Astrocyte of the spinal cord (primary cell): ENCODE measurements around the gene SLC25A26.

Experiments
- DNase-seq: peaks from one replicate; pipeline ENCODE4 v3.0.0; 2011; ENCODE audit warnings: low read depth, low spot score
- H3K4me3 ChIP-seq: 2 replicates; pipeline ENCODE4 v1.5.1; 2011; ENCODE audit warnings: low read depth, mild to moderate bottlenecking, low read length, moderate library complexity
- in situ Hi-C: cut with HindIII; loops from 2 replicates; pipeline ENCODE4 v1.10.0; 2017; ENCODE audit warnings: low sequenced_read_pairs
- TF ChIP-seq, protein P1 (sequence below): IDR thresholded peaks from 2 replicates; pipeline ENCODE4 v1.5.1; 2012; ENCODE audit warnings: low read depth, mild to moderate bottlenecking, low read length, inconsistent platforms

Gene SLC25A26

DNA sequence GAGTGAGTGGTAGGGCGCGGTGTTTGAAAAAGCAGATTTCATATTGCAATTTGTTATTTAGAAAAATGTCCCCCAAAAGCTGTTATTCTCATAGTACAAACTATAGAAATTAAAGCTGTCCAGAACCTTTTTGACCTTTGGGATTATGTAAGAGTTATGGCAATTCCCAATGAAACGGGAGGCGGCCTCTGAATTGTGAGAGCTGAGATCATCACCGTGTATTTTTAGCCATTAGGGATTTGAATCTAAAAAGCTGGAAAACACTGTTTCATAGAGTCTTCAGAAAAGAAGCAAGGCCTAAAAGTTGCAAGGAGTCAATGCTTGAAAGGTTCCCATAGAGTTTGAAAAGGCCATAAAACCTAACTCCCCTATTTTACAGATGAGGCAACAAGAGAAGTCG lies 38.6 kb upstream of the SLC25A26 start:
- no peak for DNase-seq
- H3K4me3 ChIP-seq: no peak overlapping the region
- in situ Hi-C loops: no loop called here
- TF ChIP-seq, protein P1, sequence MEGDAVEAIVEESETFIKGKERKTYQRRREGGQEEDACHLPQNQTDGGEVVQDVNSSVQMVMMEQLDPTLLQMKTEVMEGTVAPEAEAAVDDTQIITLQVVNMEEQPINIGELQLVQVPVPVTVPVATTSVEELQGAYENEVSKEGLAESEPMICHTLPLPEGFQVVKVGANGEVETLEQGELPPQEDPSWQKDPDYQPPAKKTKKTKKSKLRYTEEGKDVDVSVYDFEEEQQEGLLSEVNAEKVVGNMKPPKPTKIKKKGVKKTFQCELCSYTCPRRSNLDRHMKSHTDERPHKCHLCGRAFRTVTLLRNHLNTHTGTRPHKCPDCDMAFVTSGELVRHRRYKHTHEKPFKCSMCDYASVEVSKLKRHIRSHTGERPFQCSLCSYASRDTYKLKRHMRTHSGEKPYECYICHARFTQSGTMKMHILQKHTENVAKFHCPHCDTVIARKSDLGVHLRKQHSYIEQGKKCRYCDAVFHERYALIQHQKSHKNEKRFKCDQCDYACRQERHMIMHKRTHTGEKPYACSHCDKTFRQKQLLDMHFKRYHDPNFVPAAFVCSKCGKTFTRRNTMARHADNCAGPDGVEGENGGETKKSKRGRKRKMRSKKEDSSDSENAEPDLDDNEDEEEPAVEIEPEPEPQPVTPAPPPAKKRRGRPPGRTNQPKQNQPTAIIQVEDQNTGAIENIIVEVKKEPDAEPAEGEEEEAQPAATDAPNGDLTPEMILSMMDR: no peak

DNA sequence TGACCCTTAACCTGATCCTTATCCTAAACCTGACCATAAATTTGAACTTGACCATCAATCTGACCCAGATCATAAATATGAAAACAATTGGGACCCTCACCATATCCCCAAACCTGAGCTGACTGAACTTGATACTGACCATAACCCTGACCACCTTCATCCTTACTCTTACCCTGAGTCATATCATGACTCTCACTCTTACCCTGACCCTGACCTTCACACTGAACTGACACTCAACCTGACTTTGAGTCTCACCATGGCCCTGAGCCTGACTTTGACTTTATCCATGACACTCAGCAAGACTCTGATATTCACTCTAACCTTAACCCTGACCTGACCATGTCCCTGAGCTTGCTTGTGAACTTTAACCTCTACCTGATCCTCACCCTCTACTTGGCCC lies 34.3 kb upstream of the SLC25A26 start:
- TF ChIP-seq, protein P1: no peak
- H3K4me3 ChIP-seq: no peak overlapping the region
- DNase-seq: no peak
- in situ Hi-C loops: no loop called here

DNA sequence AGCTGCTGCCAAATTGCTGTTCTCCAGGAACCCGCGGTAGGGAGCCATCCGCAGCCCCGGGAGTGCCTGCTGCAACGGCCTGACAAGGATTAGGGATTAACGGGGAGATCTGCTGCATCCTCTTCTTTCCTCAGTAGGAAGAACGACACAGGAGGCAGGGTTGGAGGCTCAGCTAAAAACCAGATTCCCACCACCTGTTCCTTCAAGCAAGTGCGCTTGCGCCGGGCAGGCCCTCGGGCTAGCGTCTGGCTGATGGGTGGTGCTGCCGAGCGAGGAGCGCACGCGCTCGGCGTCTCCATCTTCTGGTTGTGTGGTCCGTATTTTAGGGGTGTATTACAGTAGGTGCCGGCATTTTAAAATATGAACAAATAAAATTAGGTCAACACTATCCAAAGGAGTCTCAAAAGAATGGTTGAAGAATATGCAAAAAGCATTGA lies 25.4 kb upstream of the SLC25A26 start:
- H3K4me3 ChIP-seq: peak overlapping the region; percentile 26
- DNase-seq: peak; percentile 41
- TF ChIP-seq, protein P1: peak; percentile 50
- in situ Hi-C loops: no loop called here

DNA sequence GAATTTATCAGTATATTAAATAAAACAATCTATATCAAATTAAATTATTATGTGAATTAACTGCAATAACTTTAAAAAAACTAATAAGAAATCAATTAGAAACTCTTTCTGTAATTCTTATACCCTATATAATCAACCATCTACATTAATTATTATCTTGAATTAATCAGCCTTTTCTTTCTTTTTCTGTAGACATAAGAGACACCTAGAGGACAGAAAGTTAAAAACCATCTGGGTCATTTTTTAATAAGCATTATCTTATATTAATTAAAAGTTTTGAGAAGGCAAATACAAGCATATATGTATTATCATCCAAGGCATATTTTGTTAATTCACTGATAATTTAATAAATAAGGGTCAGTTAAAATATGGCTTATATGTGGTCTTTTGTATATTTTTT lies 24.2 kb upstream of the SLC25A26 start:
- TF ChIP-seq, protein P1: peak; percentile 23
- in situ Hi-C loops: no loop called here
- no peak overlapping the region for H3K4me3 ChIP-seq
- DNase-seq: peak; percentile 6

DNA sequence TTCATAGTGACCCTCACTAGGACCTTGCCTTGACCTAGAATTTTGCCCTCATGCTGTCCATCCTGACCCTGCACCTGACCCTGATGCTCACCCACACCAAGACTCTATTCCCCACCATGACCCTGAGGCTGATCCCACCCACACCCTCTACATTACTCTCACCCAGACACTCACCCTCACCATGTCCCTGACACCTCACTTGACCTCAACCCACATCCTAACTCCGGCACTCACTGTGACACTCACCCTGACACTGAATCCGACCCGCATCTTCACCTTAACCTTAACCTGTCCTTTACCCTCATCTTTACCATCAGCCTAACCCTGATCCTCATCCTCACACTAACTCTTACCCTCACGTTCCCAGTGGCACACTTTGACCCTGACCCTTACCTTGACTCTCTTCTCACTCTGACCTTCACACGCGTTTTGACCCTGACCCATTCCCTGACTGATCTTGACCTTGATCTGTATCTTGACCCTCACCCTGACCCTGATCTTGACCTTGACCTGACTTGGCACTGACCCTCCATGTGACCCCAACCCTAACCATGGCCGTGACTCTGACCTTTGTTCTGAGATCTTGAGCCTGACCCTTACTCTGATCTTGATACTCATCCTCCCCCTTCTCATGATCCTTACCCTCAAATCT lies 22.2 kb upstream of the SLC25A26 start:
- H3K4me3 ChIP-seq: no peak overlapping the region
- in situ Hi-C loops: no loop called here

DNA sequence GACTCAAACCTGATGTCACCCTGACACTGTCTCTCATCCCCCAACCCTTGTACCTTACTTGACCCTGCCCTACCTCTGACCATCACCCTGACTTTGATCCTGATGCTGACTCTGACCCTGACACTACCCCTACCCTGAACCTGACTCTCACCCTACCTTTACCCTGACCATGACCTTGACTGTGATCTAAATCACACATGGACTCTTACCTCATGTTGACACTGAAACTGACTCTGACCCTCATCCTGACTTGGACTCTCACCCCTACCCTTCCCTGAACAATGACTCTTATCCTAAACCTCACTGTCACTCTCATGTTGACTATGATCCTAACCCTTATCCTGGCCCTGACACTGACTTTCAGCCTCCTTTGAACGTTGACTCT lies 21.7 kb upstream of the SLC25A26 start:
- in situ Hi-C loops: no loop called here
- H3K4me3 ChIP-seq: no peak overlapping the region
- no peak for DNase-seq
- TF ChIP-seq, protein P1: no peak

More for the DNA sequence above, 22.2 kb upstream of the SLC25A26 start:
- TF ChIP-seq, protein P1: no peak
- no peak for DNase-seq
